OCI-LY1 (cell line): Measurements from ENCODE around the gene MDFIC.

Source experiments
- H2AFZ ChIP-seq: fragments of 200-600 bp; sonication (generic), shearing (Covaris generic); 2 replicates; pipeline ENCODE4 v1.6.0; 2014; ENCODE audit warnings: antibody characterized with exemption, mild to moderate bottlenecking, low read length
- H3F3A ChIP-seq: fragments of 200-600 bp; sonication (generic), shearing (Covaris generic); 2 replicates; pipeline ENCODE4 v1.6.0; 2014; ENCODE audit warnings: mild to moderate bottlenecking, antibody characterized with exemption, low read length, moderate library complexity; ENCODE audit not compliant: insufficient read depth
- H3K27ac ChIP-seq: fragments of 200-600 bp; sonication (generic); 2 replicates; pipeline ENCODE4 v1.5.1; 2014; ENCODE audit warnings: low read length, mixed run types, mild to moderate bottlenecking, low read depth; ENCODE audit not compliant: poor library complexity, severe bottlenecking
- H3K27me3 ChIP-seq: fragments of 200-600 bp; sonication (generic); 2 replicates; pipeline ENCODE4 v1.6.0; 2014; ENCODE audit warnings: antibody characterized with exemption, mild to moderate bottlenecking, low read length, moderate library complexity; ENCODE audit not compliant: insufficient read depth
- H3K36me3 ChIP-seq: fragments of 200-600 bp; sonication (generic); 2 replicates; pipeline ENCODE4 v1.6.1; 2014; ENCODE audit warnings: mild to moderate bottlenecking, antibody characterized with exemption, low read length, moderate library complexity, mixed read lengths; ENCODE audit not compliant: insufficient read depth
- H3K4me1 ChIP-seq: fragments of 200-600 bp; sonication (generic); 2 replicates; pipeline ENCODE4 v1.5.1; 2014; ENCODE audit warnings: mild to moderate bottlenecking, low read length, moderate library complexity; ENCODE audit not compliant: insufficient read depth, severe bottlenecking
- H3K4me2 ChIP-seq: fragments of 200-600 bp; sonication (generic), shearing (Covaris generic); 2 replicates; pipeline ENCODE4 v1.6.1; 2014; ENCODE audit warnings: low read length
- H3K4me3 ChIP-seq: fragments of 200-600 bp; sonication (generic); 2 replicates; pipeline ENCODE4 v1.5.1; 2014; ENCODE audit warnings: low read length, low read depth, mild to moderate bottlenecking, mixed read lengths; ENCODE audit not compliant: poor library complexity, severe bottlenecking
- H3K79me2 ChIP-seq: fragments of 200-600 bp; shearing (Covaris generic); 2 replicates; pipeline ENCODE4 v1.6.1; 2016; ENCODE audit warnings: mixed run types, low read length, mixed read lengths; ENCODE audit not compliant: insufficient read depth
- H3K9ac ChIP-seq: fragments of 200-600 bp; sonication (generic), shearing (Covaris generic); 2 replicates; pipeline ENCODE4 v1.6.1; 2014; ENCODE audit warnings: mild to moderate bottlenecking, low read length, mixed read lengths
- H3K9me2 ChIP-seq: fragments of 200-600 bp; sonication (generic), shearing (Covaris generic); 2 replicates; pipeline ENCODE4 v1.6.1; 2014; ENCODE audit warnings: low read depth, mild to moderate bottlenecking, low read length, mixed read lengths
- H3K9me3 ChIP-seq: fragments of 200-600 bp; shearing (Covaris generic); 2 replicates; pipeline ENCODE4 v1.6.1; 2014; ENCODE audit warnings: low read length, mixed read lengths
- H4K20me1 ChIP-seq: fragments of 200-600 bp; sonication (generic), shearing (Covaris generic); 2 replicates; pipeline ENCODE4 v1.6.0; 2016; ENCODE audit warnings: mild to moderate bottlenecking, low read length; ENCODE audit not compliant: insufficient read depth
- EZH2 ChIP-seq: fragments of 200-600 bp; sonication (generic), shearing (Covaris generic); IDR thresholded peaks from 2 replicates; pipeline ENCODE4 v1.8.0; 2017; ENCODE audit warnings: borderline replicate concordance, mixed run types, mild to moderate bottlenecking, antibody characterized with exemption, low read length, moderate library complexity, mixed read lengths
- TF ChIP-seq, protein P1 (sequence below): fragments of 200-600 bp; sonication (generic), shearing (Covaris generic); IDR thresholded peaks from 2 replicates; pipeline ENCODE4 v1.5.1; 2017; ENCODE audit warnings: mild to moderate bottlenecking, antibody characterized with exemption, low read length, moderate library complexity, mixed read lengths

Gene MDFIC

DNA sequence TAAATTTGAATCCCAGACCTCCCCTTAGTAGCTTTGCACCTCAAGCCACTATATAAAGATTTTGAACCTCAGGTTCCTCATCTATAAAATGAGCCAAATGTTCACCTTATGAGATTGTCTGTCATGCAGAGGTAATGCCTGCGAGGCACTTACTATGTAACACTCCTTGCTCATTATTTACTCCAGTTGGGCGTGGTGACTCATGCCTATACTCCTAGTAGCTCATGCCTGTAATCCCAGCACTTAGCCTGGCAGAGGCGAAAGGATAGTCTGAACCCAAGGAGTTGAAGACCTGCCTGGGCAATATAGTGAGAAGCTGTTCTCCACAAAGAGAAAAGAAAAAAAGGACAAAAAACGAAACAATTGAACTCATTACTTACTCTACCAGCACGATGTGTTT, 82.2 kb downstream of the MDFIC start:
- TF ChIP-seq, protein P1, sequence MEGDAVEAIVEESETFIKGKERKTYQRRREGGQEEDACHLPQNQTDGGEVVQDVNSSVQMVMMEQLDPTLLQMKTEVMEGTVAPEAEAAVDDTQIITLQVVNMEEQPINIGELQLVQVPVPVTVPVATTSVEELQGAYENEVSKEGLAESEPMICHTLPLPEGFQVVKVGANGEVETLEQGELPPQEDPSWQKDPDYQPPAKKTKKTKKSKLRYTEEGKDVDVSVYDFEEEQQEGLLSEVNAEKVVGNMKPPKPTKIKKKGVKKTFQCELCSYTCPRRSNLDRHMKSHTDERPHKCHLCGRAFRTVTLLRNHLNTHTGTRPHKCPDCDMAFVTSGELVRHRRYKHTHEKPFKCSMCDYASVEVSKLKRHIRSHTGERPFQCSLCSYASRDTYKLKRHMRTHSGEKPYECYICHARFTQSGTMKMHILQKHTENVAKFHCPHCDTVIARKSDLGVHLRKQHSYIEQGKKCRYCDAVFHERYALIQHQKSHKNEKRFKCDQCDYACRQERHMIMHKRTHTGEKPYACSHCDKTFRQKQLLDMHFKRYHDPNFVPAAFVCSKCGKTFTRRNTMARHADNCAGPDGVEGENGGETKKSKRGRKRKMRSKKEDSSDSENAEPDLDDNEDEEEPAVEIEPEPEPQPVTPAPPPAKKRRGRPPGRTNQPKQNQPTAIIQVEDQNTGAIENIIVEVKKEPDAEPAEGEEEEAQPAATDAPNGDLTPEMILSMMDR: no peak
- TF ChIP-seq EZH2: no peak
- no peaks in the 10 kb centered on the region for H3K27me3 ChIP-seq
- H3K27ac ChIP-seq: no peak overlapping the region
- H3F3A ChIP-seq: no peaks in the 10 kb centered on the region
- no peak overlapping the region for H3K9ac ChIP-seq
- H3K79me2 ChIP-seq: no peaks in the 10 kb centered on the region
- H4K20me1 ChIP-seq: no peaks in the 10 kb centered on the region
- no peaks in the 10 kb centered on the region for H3K4me1 ChIP-seq
- H3K36me3 ChIP-seq: no peaks in the 10 kb centered on the region
- H3K4me3 ChIP-seq: no peak overlapping the region
- H3K9me3 ChIP-seq: no peaks in the 10 kb centered on the region
- H2AFZ ChIP-seq: no peak overlapping the region
- H3K4me2 ChIP-seq: no peak overlapping the region
- no peaks in the 10 kb centered on the region for H3K9me2 ChIP-seq

DNA sequence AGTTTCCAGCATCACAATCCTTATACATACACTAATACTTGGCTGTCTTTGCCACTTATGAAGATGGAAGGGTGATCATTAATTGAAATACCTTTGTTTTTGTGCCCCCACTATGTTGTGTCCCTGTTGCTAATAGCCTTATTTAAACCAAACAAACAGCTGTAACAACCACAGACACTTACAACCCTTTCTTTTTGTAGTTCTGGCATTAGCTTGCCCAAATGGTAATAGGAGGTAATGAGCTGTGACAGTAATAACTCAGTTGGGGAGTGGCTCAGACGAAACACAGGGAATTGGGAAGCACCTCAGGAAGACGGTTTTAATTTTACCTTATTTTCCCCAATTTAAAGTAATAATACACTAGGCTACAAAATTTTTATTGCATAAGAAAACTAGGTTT, 83.4 kb downstream of the MDFIC start:
- no peaks in the 10 kb centered on the region for H3K36me3 ChIP-seq
- no peaks in the 10 kb centered on the region for H3F3A ChIP-seq
- no peak overlapping the region for H2AFZ ChIP-seq
- H4K20me1 ChIP-seq: no peaks in the 10 kb centered on the region
- H3K9me3 ChIP-seq: no peaks in the 10 kb centered on the region
- no peaks in the 10 kb centered on the region for H3K9me2 ChIP-seq
- H3K4me1 ChIP-seq: no peaks in the 10 kb centered on the region
- no peaks in the 10 kb centered on the region for H3K79me2 ChIP-seq
- TF ChIP-seq, protein P1: no peak
- TF ChIP-seq EZH2: no peak
- H3K4me3 ChIP-seq: no peak overlapping the region
- H3K27ac ChIP-seq: no peak overlapping the region
- H3K9ac ChIP-seq: no peak overlapping the region
- H3K4me2 ChIP-seq: no peak overlapping the region
- H3K27me3 ChIP-seq: no peaks in the 10 kb centered on the region

DNA sequence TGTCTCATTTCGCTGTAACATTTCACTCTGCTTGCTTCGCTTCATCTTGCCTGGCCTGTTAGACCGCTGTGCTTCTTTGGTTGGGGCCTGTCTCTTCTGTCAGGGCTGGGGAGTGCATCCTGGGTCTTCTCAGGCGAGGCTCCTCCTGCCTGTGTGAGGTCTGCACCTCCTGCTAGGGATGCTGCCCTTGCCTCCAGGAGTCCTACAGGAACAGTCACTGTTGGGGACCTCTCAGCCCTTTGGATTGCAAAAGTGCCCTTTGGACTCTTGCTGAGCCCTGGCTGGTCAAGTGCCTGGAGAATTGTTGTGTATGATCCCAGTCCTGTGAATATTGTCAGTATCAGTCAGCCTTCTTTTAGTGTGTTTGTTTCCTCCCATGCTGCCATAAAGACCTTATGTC, 84.1 kb downstream of the MDFIC start:
- no peaks in the 10 kb centered on the region for H3K79me2 ChIP-seq
- H3K36me3 ChIP-seq: no peaks in the 10 kb centered on the region
- H3K27me3 ChIP-seq: no peaks in the 10 kb centered on the region
- H3K27ac ChIP-seq: no peak overlapping the region
- no peaks in the 10 kb centered on the region for H4K20me1 ChIP-seq
- no peaks in the 10 kb centered on the region for H3K4me1 ChIP-seq
- H3K4me3 ChIP-seq: no peak overlapping the region
- no peak overlapping the region for H2AFZ ChIP-seq
- H3K4me2 ChIP-seq: no peak overlapping the region
- H3F3A ChIP-seq: no peaks in the 10 kb centered on the region
- H3K9ac ChIP-seq: no peak overlapping the region
- no peak for TF ChIP-seq EZH2
- H3K9me2 ChIP-seq: no peaks in the 10 kb centered on the region
- H3K9me3 ChIP-seq: no peaks in the 10 kb centered on the region

DNA sequence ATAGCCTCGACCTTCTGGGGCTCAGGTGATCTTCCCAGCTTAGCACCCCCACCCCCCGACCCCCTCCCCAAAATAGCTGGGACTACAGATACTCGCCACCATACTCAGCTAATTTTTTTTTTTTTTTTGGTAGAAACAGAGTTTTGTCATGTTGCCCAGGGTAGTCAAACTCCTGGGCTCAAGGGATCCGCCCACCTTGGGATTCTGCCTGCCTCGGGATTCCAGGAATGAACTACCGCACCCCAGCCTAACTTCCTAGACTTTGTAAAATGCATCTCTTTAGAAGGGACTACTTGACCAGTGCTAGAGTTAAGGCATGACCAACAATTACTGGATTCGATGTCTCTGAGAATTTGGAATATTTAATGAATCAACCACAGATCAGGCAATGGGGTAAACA, 85.9 kb downstream of the MDFIC start:
- H3K36me3 ChIP-seq: no peaks in the 10 kb centered on the region
- no peaks in the 10 kb centered on the region for H3K9me2 ChIP-seq
- no peaks in the 10 kb centered on the region for H3K4me1 ChIP-seq
- H3K27me3 ChIP-seq: no peaks in the 10 kb centered on the region
- no peak overlapping the region for H3K4me3 ChIP-seq
- H4K20me1 ChIP-seq: no peaks in the 10 kb centered on the region
- H3K9ac ChIP-seq: no peak overlapping the region
- no peaks in the 10 kb centered on the region for H3K9me3 ChIP-seq
- TF ChIP-seq, protein P1: no peak
- TF ChIP-seq EZH2: no peak
- no peak overlapping the region for H3K27ac ChIP-seq
- H3K4me2 ChIP-seq: no peak overlapping the region
- no peaks in the 10 kb centered on the region for H3F3A ChIP-seq
- no peak overlapping the region for H2AFZ ChIP-seq
- no peaks in the 10 kb centered on the region for H3K79me2 ChIP-seq
